Ishikawa (cell line): Measurements from ENCODE around the gene SNRK.

Source experiments
- CEBPB ChIP-seq: IDR thresholded peaks from 2 replicates; pipeline ENCODE4 v1.6.1; 2012
- CREB1 ChIP-seq: IDR thresholded peaks from 2 replicates; pipeline ENCODE4 v1.6.1; 2012; ENCODE audit warnings: low read depth
- EGR1 ChIP-seq: IDR thresholded peaks from 2 replicates; pipeline ENCODE4 v1.6.1; 2012
- EP300 ChIP-seq: IDR thresholded peaks from 2 replicates; pipeline ENCODE4 v1.6.1; 2012; ENCODE audit warnings: borderline replicate concordance
- FOXM1 ChIP-seq: IDR thresholded peaks from 2 replicates; pipeline ENCODE4 v1.6.1; 2012; ENCODE audit warnings: low read depth, borderline replicate concordance
- MAX ChIP-seq: IDR thresholded peaks from 2 replicates; pipeline ENCODE4 v1.6.1; 2012
- NFIC ChIP-seq: IDR thresholded peaks from 2 replicates; pipeline ENCODE4 v1.6.1; 2012
- RAD21 ChIP-seq: IDR thresholded peaks from 2 replicates; pipeline ENCODE4 v1.6.1; 2012; ENCODE audit warnings: low read depth
- TAF1 ChIP-seq: IDR thresholded peaks from 2 replicates; pipeline ENCODE4 v1.6.1; 2012; ENCODE audit warnings: low read depth, mild to moderate bottlenecking
- TCF12 ChIP-seq: IDR thresholded peaks from 2 replicates; pipeline ENCODE4 v1.6.1; 2012; ENCODE audit warnings: low read depth
- TEAD4 ChIP-seq: IDR thresholded peaks from 2 replicates; pipeline ENCODE4 v1.6.1; 2012
- USF1 ChIP-seq: IDR thresholded peaks from 2 replicates; pipeline ENCODE4 v1.6.1; 2012
- YY1 ChIP-seq: IDR thresholded peaks from 2 replicates; pipeline ENCODE4 v1.6.1; 2012; ENCODE audit warnings: low read depth
- ZBTB7A ChIP-seq: IDR thresholded peaks from 2 replicates; pipeline ENCODE4 v1.6.1; 2012; ENCODE audit warnings: low read depth
- TF ChIP-seq, protein P1 (sequence below): IDR thresholded peaks from 2 replicates; pipeline ENCODE4 v1.6.1; 2012; ENCODE audit warnings: low read depth, mild to moderate bottlenecking

The SNRK gene

GRCh38 chr3:43363621-43364266, 77.4 kb downstream of the SNRK start:
- TF ChIP-seq TEAD4 (no peak), FOXM1 (no peak), EP300 (no peak), USF1 (no peak), EGR1 (no peak), NFIC (no peak), RAD21 (no peak), CREB1 (no peak), ZBTB7A (no peak)

DNA sequence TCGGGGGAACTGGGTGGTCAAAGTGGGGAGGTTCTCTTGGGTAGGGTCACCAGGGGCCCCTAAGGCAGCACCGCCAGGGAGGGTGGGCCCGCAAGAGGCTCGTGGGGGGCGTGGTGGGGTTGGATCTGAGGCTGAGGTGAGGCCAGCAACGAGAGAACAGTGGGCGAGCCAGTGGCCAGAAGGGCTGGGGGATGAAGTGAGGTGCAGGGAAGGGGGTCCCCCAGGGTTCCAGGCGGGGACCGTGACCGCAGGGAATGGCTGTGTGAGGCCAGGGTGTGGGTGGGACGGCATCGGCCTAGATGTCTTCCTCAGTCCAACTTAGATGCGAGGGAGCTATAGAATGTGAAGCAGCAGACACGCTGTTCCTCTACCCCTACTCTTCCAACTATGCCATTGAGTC, 78.2 kb downstream of the SNRK start:
- TF ChIP-seq TCF12 (no peak), EGR1 (no peak), EP300 (no peak), MAX (no peak), NFIC (no peak), TAF1 (no peak), CEBPB (no peak), TEAD4 (no peak), FOXM1 (no peak), ZBTB7A (no peak), CREB1 (no peak), YY1 (no peak), RAD21 (no peak), USF1 (no peak)
- TF ChIP-seq, protein P1, sequence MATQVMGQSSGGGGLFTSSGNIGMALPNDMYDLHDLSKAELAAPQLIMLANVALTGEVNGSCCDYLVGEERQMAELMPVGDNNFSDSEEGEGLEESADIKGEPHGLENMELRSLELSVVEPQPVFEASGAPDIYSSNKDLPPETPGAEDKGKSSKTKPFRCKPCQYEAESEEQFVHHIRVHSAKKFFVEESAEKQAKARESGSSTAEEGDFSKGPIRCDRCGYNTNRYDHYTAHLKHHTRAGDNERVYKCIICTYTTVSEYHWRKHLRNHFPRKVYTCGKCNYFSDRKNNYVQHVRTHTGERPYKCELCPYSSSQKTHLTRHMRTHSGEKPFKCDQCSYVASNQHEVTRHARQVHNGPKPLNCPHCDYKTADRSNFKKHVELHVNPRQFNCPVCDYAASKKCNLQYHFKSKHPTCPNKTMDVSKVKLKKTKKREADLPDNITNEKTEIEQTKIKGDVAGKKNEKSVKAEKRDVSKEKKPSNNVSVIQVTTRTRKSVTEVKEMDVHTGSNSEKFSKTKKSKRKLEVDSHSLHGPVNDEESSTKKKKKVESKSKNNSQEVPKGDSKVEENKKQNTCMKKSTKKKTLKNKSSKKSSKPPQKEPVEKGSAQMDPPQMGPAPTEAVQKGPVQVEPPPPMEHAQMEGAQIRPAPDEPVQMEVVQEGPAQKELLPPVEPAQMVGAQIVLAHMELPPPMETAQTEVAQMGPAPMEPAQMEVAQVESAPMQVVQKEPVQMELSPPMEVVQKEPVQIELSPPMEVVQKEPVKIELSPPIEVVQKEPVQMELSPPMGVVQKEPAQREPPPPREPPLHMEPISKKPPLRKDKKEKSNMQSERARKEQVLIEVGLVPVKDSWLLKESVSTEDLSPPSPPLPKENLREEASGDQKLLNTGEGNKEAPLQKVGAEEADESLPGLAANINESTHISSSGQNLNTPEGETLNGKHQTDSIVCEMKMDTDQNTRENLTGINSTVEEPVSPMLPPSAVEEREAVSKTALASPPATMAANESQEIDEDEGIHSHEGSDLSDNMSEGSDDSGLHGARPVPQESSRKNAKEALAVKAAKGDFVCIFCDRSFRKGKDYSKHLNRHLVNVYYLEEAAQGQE = no peak

GRCh38 chr3:43364926-43365325, 78.6 kb downstream of the SNRK start:
- TF ChIP-seq TCF12 (no peak), USF1 (no peak)

GRCh38 chr3:43365601-43366305, 79.4 kb downstream of the SNRK start:
- TF ChIP-seq USF1 = no peak
- TF ChIP-seq CREB1 = no peak
- TF ChIP-seq NFIC = no peak
- no peak for TF ChIP-seq EP300
- TF ChIP-seq EGR1 = no peak
- TF ChIP-seq RAD21 = no peak
- no peak for TF ChIP-seq TCF12
- no peak for TF ChIP-seq YY1
- TF ChIP-seq, protein P1 = no peak
- no peak for TF ChIP-seq MAX
- no peak for TF ChIP-seq TEAD4
- TF ChIP-seq ZBTB7A = no peak
- TF ChIP-seq CEBPB = no peak

GRCh38 chr3:43366481-43366880, 80.1 kb downstream of the SNRK start:
- TF ChIP-seq TCF12 (no peak), EGR1 (no peak), RAD21 (no peak), EP300 (no peak), TEAD4 (no peak), MAX (no peak), ZBTB7A (no peak), CREB1 (no peak), TAF1 (no peak), NFIC (no peak), USF1 (no peak), FOXM1 (no peak), YY1 (no peak), CEBPB (no peak)
- TF ChIP-seq, protein P1 = no peak
